HG03565 (cell line): Measurements from ENCODE around the gene HTR1E.
"Not testable (repeated sequence)": the region's sequence is repeated elsewhere in the genome, so short reads cannot be mapped to it uniquely, and the experiment has no call there.

Experiments used
- ATAC-seq: cut with Tn5 transposase; IDR thresholded peaks from one replicate; pipeline ENCODE4 v1.9.1; 2021; ENCODE audit warnings: mild to moderate bottlenecking, moderate library complexity; ENCODE audit not compliant: unreplicated experiment

Gene HTR1E, protein sequence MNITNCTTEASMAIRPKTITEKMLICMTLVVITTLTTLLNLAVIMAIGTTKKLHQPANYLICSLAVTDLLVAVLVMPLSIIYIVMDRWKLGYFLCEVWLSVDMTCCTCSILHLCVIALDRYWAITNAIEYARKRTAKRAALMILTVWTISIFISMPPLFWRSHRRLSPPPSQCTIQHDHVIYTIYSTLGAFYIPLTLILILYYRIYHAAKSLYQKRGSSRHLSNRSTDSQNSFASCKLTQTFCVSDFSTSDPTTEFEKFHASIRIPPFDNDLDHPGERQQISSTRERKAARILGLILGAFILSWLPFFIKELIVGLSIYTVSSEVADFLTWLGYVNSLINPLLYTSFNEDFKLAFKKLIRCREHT

DNA sequence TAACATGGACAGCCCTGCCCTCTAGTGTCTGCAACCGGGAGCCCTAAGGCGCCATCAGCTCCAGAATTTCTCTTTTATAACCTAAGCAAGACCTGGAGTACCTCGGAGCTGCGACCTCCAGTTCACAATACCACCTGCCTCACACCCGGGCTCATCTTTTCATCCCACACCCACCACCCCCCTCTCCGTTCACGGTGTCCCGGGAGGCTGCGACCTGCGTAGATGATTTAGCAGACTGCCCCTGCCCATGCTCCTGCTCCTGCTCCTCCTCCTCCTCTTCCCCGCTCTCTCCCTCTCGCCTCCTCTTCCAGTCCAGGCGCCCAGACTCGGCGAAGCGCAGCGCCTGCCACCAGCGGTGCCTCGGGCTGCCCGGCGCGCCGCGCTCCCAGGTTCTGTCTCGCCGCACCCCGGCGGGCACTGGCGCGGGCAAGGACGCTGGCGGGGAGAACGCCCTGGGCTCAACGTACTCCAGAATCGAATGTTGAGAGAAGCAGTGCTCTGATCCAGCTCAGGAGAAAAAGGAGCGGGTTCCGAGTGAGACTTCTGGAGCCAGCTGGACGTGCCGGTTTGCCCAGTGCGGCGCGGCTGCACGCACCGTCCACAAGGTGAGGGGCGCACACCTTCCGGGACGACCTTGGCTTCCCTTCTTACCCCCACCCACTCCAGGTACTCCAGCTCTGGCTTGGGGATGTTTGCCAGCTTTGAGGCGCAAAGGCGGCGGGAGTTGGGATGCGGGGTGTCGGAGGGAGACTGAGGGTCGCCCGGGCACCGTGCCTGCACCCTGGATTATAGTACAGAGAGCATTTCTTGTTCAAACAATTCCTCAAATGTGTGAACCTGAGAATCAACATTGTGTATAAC, at the start of gene HTR1E:
TSS of gene HTR1E (plus strand) at position 310 of the 861 bp plus-strand sequence. CDS start 77,807 bp downstream, outside the sequence.
- ATAC-seq: peak; percentile 55

DNA sequence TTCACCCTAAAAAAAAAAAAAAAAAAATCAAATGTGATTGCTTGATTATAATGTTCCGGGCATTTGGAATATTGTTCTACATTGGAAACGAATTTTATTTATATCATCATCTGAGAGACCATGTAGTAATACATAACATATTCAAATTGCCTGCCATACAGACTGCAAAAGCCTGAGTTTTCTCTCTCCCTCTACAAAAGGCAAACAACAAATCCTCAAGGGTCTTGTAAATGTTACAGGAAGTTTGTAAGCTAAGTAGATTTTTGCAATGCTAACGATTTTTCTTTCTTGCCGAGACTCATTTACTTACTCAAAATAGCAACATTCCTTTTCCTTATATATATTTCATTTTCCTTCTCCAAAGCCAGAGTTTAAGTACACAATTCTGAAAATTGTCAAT, 49.0 kb upstream of the HTR1E start:
- ATAC-seq: no peak

- not testable (repeated sequence) for ATAC-seq
These were observed 40.1 kb upstream of the HTR1E start for GRCh38 chr6:86897265-86897664.

- no peak for ATAC-seq
These were observed 23.5 kb upstream of the HTR1E start for GRCh38 chr6:86913795-86914194.

GRCh38 chr6:86916393-86916792, 20.9 kb upstream of the HTR1E start:
- no peak for ATAC-seq

GRCh38 chr6:86927138-86927537, 10.2 kb upstream of the HTR1E start:
- not testable (repeated sequence) for ATAC-seq

DNA sequence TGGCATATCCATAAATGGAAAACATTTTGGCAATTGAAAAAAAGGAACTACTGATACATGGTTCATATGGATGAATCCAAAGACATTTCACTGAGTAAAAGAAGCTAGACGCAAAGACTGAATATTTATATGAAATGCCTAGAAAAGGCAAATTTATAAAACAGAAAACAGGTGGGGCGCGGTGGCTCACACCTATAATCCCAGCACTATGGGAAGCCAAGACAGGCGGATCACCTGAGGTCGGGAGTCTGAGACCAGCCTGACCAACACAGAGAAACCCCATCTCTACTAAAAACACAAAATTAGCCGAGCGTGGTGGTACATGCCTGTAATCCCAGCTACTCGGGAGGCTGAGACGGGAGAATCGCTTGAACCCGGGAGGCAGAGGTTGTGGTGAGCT, 9.5 kb upstream of the HTR1E start:
- not testable (repeated sequence) for ATAC-seq

- ATAC-seq: peak; percentile 60
These were observed 3.0 kb upstream of the HTR1E start for GRCh38 chr6:86934365-86934764.

- no peak for ATAC-seq
These were observed 502 bp upstream of the HTR1E start for GRCh38 chr6:86936834-86937218.

DNA sequence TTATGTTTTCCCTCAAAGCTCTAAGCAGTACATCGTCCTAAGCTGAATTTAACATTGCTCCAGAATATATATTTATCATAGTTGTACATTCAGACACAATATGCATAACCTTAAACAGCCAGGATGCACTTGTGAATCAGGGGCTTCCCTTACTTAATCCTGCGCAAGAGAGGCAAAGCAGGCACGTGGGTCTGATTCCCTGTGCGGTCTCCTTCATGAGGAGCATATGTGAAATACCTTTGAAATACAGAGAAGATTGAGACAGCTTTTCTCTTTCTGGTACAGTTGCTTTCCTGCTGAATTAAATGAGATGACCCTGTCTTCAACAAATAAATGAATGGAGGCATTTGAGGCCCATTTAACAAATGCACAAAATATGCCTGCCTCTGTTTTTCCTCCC, 1.5 kb downstream of the HTR1E start:
- no peak for ATAC-seq

DNA sequence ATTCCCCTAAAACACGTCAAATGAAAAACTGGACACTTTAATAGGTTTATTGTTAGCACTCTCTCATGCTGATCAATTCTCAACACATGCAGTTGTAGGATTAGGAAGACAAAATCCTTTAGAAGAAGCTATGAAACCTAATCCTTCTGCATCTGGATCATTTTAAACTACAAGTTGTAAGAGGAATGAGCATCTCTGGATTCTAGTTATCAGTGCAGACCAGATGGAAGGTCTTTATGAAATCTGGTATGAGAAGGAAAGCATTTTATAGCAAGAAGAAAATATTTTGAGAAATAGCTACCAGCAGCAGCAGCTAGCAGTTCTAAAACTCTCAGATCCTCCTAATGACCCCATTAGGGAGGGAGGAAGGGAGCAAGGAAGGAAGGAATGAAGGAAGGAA, 4.1 kb downstream of the HTR1E start:
- ATAC-seq: no peak

- no peak for ATAC-seq
These were observed 5.6 kb downstream of the HTR1E start for GRCh38 chr6:86942769-86943516.

- no peak for ATAC-seq
These were observed 6.6 kb downstream of the HTR1E start for GRCh38 chr6:86943819-86944407.

DNA sequence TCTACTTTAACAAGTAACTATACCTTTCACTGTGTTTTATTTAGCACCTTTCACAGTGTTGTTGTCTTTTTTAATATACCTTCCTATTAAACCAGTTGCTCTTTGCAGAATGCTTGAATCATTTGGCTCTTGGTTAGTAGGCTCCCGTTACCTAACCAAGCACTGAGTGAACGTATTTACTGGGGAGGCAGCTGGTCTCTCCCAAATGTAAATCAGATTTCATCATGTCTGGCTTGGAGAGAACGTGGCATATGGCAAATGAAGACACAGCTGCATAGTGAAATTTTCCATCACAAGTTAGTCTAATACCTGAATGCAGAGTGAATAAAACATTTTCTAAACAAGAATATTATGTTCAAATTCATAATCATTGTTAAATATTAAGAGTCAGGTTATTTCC, 12.4 kb downstream of the HTR1E start:
- ATAC-seq: no peak

GRCh38 chr6:86952991-86953390, 15.7 kb downstream of the HTR1E start:
- ATAC-seq: no peak

GRCh38 chr6:86959656-86960055, 22.3 kb downstream of the HTR1E start:
- ATAC-seq: no peak

DNA sequence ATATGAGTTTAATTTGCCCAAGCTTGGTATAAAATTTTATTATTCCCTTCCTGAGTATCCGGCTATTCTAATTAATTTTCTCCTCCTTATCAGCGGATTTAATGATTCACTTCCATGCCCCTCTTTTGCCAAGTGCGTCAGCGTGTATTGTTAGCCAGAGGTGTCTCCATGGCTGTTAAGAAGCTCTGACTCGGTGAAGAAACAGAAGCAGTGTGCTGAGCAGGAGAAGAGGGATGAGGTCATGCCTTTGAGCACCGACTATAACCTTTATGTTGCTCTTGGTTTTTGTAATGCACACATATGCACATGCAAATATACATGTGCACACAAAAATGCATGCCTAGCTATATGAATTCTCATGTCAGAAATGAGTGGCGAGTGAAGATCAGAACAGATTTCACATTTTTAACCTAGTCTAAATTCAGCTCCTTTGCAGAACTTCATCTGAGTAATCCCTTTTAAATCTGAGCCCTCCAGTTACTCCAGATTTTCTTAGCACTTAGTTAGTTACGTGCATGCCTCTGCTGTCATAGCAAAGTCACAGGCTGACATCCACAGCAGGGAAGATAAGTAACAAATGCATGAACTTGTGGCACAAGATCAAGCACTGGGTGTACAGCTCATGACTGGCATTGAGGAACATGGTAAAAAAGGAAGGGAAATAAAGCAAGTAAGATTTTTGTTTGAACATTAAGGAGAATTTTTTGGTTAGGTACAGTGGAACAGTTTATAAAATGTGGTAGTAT, 24.3 kb downstream of the HTR1E start:
- no peak for ATAC-seq

DNA sequence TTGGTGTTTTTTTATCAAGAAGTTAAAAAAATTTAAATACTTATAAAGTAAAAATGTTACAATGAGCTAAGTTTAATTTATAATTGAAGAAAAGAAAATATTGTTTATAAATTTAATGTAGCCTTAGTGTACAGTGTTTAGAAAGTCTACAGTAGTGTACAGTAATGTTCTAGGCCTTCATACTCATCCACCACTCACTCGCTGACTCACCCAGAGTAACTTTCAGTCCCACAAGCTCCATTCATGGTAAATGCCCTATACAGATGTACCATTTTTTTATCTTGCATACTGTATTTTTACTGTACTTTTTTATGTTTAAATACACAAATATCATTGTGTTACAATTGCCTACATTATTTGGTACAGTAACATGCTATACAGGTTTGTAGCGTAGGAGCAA, 26.0 kb downstream of the HTR1E start:
- ATAC-seq: no peak

DNA sequence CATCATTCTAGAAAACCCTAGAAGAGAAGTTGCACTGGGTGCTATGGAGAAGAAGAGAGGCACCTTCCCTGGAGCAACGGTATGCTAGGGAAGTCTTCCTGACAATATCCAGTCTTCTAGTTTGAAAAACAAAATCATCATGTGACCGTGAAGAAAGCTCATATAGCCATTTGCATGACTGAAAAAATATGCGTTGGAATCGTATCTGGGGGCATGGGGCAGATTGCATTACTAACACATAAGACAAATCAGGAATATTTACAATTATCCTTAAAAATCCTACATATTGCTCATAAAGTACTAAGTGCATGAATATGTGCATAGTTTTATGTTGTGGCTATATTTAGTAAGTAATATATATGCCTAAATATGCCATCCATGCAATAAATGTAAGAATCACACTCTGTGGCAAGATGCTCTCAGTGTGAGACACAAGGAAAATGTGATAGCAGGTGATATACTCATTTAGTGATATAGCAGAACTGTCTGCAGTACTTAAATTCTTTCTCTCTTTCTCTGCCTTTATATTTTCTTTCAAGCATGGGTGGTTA, 26.8 kb downstream of the HTR1E start:
- ATAC-seq: no peak

DNA sequence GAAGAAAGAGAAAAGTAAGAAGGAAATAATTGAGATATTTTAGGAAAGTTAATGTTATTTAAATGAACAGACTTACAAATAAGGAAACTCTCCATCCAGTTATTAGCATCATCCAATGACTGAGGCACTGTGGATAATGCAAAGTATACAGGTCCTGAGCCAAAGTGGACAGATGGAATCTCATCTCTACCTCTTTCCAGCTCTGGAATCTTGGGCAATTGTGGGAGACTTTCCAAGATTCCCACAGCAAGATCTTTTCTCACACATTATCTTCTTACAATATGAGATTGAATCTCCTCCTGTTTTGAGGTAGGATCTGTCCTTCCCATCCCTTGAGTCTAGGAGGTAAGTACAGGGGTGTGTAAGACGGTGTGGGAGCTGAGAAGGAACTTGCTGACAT, 28.9 kb downstream of the HTR1E start:
- no peak for ATAC-seq
